ENCODE data around the gene BTG4.

BTG4 gene

DNA sequence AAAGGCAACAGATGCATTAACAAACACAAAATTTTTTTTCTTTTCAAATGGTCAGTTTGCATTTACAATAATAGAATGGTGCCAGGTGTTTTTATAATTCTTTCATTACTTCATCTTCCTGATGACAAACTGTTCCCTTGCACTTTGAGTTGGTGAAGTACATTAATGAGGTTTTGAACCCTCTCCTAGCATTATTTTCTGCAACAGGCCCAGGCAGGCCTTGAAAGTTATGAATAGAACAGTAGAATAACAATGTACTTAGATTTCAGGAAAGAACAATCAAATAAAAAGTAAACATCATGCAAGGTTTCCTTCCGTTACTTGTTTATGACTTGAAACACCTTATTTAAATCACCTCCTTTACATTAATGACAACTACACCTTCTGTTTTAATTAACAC, 9.6 kb downstream of the BTG4 start:
- Mint-ChIP-seq H3K4me1 (no peaks in the 10 kb centered on the region), H3K9me3 (no peaks in the 10 kb centered on the region), H3K27ac (no peak overlapping the region), H3K27me3 (ENCODE audit: low read depth) (peaks cover 43% of the 10 kb centered on the region), H3K36me3 (ENCODE audit: low read depth) (no peaks in the 10 kb centered on the region), H3K4me3 (no peak overlapping the region)
- TF ChIP-seq, protein P1, sequence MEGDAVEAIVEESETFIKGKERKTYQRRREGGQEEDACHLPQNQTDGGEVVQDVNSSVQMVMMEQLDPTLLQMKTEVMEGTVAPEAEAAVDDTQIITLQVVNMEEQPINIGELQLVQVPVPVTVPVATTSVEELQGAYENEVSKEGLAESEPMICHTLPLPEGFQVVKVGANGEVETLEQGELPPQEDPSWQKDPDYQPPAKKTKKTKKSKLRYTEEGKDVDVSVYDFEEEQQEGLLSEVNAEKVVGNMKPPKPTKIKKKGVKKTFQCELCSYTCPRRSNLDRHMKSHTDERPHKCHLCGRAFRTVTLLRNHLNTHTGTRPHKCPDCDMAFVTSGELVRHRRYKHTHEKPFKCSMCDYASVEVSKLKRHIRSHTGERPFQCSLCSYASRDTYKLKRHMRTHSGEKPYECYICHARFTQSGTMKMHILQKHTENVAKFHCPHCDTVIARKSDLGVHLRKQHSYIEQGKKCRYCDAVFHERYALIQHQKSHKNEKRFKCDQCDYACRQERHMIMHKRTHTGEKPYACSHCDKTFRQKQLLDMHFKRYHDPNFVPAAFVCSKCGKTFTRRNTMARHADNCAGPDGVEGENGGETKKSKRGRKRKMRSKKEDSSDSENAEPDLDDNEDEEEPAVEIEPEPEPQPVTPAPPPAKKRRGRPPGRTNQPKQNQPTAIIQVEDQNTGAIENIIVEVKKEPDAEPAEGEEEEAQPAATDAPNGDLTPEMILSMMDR (IDR thresholded peaks at IDR 0.05; ENCODE audit: unreplicated experiment in 3 of 3): no peak

DNA sequence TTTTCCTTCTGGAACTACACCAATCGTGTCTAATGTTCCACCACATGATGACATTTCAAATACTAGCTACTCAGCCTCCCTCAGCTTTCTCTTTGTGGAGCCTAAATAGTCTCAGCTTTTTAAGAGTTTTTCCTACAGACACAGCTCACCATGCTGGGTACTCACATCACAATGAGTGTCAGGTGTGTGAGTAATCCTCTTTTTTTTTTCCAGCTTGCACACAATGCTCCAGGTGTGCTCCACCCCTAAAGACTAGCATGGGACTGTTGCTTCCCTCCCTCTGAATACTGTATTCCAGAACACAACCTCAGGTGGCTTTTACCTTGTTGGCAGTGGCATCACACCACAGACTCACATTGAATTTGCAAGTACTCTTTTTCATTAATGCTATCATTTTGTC, 11.7 kb downstream of the BTG4 start:
- Mint-ChIP-seq H3K4me1 (no peaks in the 10 kb centered on the region), H3K9me3 (no peaks in the 10 kb centered on the region), H3K36me3 (ENCODE audit: low read depth) (no peaks in the 10 kb centered on the region), H3K27me3 (ENCODE audit: low read depth) (peaks cover 27% of the 10 kb centered on the region), H3K4me3 (no peak overlapping the region), H3K27ac (no peak overlapping the region)
- TF ChIP-seq, protein P1 (IDR thresholded peaks at IDR 0.05; ENCODE audit: unreplicated experiment in 3 of 3): no peak

DNA sequence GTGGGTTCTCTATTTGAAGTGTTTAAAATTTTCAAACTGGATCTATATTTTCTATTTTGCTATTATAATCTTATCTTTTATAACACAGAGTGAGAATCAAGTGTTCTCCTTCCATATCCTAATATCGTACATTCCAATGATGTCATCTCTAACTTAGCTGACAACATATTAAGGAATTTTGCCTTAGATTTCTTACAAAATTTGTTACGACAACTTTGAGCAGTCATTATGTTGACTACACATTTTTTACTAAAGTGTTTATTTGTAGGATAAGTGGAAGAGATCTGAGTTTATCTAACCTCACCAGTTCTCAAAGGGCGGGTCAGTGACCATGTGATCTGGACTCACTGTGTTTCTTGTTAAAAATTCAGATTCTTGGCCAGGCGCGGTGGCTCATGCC, 12.7 kb downstream of the BTG4 start:
- Mint-ChIP-seq H3K27ac (no peak overlapping the region), H3K36me3 (ENCODE audit: low read depth) (no peaks in the 10 kb centered on the region), H3K9me3 (no peaks in the 10 kb centered on the region), H3K27me3 (ENCODE audit: low read depth) (peaks cover 17% of the 10 kb centered on the region), H3K4me1 (no peaks in the 10 kb centered on the region), H3K4me3 (no peak overlapping the region)
- TF ChIP-seq, protein P1 (IDR thresholded peaks at IDR 0.05; ENCODE audit: unreplicated experiment in 3 of 3): no peak

DNA sequence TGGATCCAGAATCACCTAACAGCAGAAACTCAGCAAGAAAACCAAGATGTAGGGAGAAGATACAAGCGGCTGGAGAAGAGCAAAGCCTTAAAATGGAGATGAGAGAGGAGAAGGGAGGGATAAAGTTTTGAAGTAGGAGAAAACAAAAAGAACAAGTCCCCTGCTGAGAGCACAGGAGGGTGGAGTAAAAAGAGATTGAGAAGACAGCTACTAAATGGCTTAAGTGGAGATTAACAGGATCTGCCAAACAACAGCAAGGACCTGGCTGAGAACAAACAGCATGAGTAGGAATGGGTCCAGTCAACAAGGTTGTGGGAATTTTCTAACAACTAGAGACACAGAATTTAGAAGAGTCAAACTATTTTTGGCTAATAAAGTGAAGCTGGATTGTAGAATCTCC, 18.1 kb downstream of the BTG4 start:
- H3K9me3 Mint-ChIP-seq: peaks cover 3% of the 10 kb centered on the region
- no peak overlapping the region for H3K4me3 Mint-ChIP-seq
- peaks cover 15% of the 10 kb centered on the region for H3K27me3 Mint-ChIP-seq (ENCODE audit: low read depth)
- H3K4me1 Mint-ChIP-seq: no peaks in the 10 kb centered on the region
- H3K36me3 Mint-ChIP-seq (ENCODE audit: low read depth): no peaks in the 10 kb centered on the region
- TF ChIP-seq, protein P1 (IDR thresholded peaks at IDR 0.05; ENCODE audit: unreplicated experiment in 3 of 3): no peak
- no peak overlapping the region for H3K27ac Mint-ChIP-seq

DNA sequence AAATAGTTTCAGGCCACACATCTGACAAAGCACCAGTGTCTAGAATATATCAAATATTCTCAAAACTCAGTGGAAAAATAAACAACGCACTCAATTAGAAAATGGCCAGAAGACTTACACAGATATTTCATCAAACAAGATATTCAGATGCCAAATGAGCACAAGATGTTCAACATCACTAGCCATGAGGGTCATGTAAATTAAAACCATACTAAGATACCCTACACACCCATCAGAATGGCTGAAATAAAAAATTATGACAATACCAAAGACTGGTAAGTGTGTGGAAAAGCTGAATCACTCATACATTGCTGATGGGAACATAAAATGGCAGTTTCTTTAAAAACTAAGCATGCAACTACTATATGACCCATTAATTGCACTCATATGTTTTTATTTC, 21.7 kb downstream of the BTG4 start:
- Mint-ChIP-seq H3K4me3 (no peak overlapping the region), H3K4me1 (no peaks in the 10 kb centered on the region), H3K36me3 (ENCODE audit: low read depth) (no peaks in the 10 kb centered on the region), H3K27ac (no peak overlapping the region), H3K27me3 (ENCODE audit: low read depth) (peaks cover 4% of the 10 kb centered on the region), H3K9me3 (peaks cover 26% of the 10 kb centered on the region)
- TF ChIP-seq, protein P1 (IDR thresholded peaks at IDR 0.05; ENCODE audit: unreplicated experiment in 3 of 3): no peak

DNA sequence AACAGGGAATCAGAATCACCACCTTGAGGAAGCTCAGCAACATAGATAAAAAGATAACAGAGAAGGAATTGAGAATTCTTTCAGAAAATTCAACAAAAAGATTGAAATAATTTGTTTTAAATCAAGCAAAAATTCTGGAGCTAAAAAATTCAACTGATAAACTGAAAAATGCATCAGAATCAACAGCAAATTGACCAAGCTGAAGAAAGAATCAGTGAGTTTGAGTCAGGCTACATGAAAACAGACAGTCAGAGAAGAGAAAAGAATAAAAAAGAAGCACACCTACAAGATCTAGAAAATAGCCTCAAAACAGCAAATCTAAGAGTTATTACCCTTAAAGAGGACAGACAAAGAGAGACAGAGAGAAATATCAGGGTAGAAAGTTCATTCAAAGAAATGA, 28.8 kb downstream of the BTG4 start:
- H3K4me1 Mint-ChIP-seq: no peaks in the 10 kb centered on the region
- peaks cover 61% of the 10 kb centered on the region for H3K9me3 Mint-ChIP-seq
- no peaks in the 10 kb centered on the region for H3K27me3 Mint-ChIP-seq (ENCODE audit: low read depth)
- TF ChIP-seq, protein P1 (IDR thresholded peaks at IDR 0.05; ENCODE audit: unreplicated experiment in 3 of 3): no peak
- no peaks in the 10 kb centered on the region for H3K36me3 Mint-ChIP-seq (ENCODE audit: low read depth)
- H3K4me3 Mint-ChIP-seq: no peak overlapping the region
- H3K27ac Mint-ChIP-seq: no peak overlapping the region

All from nephron (organoid).